Limb (tissue), 2 donors: ENCODE data around the gene FOSL2.

Experiments used
- DNase-seq, 2 donors: peaks; one replicate each; pipeline ENCODE4 v3.0.0-alpha.2; 2016; ENCODE audit errors: extremely low spot score in 2 of 2

The FOSL2 gene

GRCh38 chr2:28411956-28412609, 19.4 kb downstream of the FOSL2 start:
- DNase-seq, result no peak

- DNase-seq, result no peak
Measured at GRCh38 chr2:28412625-28413151, 20.0 kb downstream of the FOSL2 start.

- no peak for DNase-seq
Measured at GRCh38 chr2:28413152-28413898, 20.7 kb downstream of the FOSL2 start.

- DNase-seq, result no peak
Measured at GRCh38 chr2:28413899-28414295, 21.2 kb downstream of the FOSL2 start.

GRCh38 chr2:28414583-28414982, 21.9 kb downstream of the FOSL2 start:
- DNase-seq, result no peak

GRCh38 chr2:28415010-28415409, 22.4 kb downstream of the FOSL2 start:
- DNase-seq, result no peak

- DNase-seq, result no peak
Measured at GRCh38 chr2:28415715-28416114, 23.1 kb downstream of the FOSL2 start.

- no peak for DNase-seq
Measured at GRCh38 chr2:28419003-28419402, 26.3 kb downstream of the FOSL2 start.

GRCh38 chr2:28419443-28420270, 27.0 kb downstream of the FOSL2 start:
- no peak for DNase-seq

- no peak for DNase-seq
Measured at GRCh38 chr2:28420722-28421121, 28.1 kb downstream of the FOSL2 start.

GRCh38 chr2:28422908-28423741, 30.5 kb downstream of the FOSL2 start:
- no peak for DNase-seq

- no peak for DNase-seq
Measured at GRCh38 chr2:28423856-28424605, 31.4 kb downstream of the FOSL2 start.

- DNase-seq, result no peak
Measured at GRCh38 chr2:28424799-28425463, 32.3 kb downstream of the FOSL2 start.

- no peak for DNase-seq
Measured at GRCh38 chr2:28425464-28425835, 32.8 kb downstream of the FOSL2 start.

- no peak for DNase-seq
Measured at GRCh38 chr2:28427741-28428415, 35.2 kb downstream of the FOSL2 start.

- DNase-seq, result no peak
Measured at GRCh38 chr2:28428486-28428885, 35.8 kb downstream of the FOSL2 start.

GRCh38 chr2:28429636-28430376, 37.1 kb downstream of the FOSL2 start:
- no peak for DNase-seq

- no peak for DNase-seq
Measured at GRCh38 chr2:28430377-28430765, 37.7 kb downstream of the FOSL2 start.
